Gastrocnemius medialis (tissue), 4 donors: ENCODE results near the gene SCN7A.
"Not testable (repeated sequence)": the region's sequence is repeated elsewhere in the genome, so short reads cannot be mapped to it uniquely, and the experiment has no call there.

Experiments used
- CTCF ChIP-seq, 5 experiments: fragments of 450-650 bp in 3 of 5; fragments of 200-600 bp in 2 of 5; sonication (generic) in 2 of 5; IDR thresholded peaks in 4 of 5; conservative IDR thresholded peaks in 1 of 5; 1 replicate in 4 of 5; 2 replicates in 1 of 5; pipeline ENCODE4 v1.5.1; 2016 to 2019; ENCODE audit warnings: antibody characterized with exemption in 5 of 5, mild to moderate bottlenecking in 3 of 5, moderate library complexity in 3 of 5
- POLR2A ChIP-seq, 2 donors: fragments of 450-650 bp; IDR thresholded peaks; one replicate each; pipeline ENCODE4 v1.6.1; 2017; ENCODE audit warnings: antibody characterized with exemption in 2 of 2, mild to moderate bottlenecking in 2 of 2, moderate library complexity in 2 of 2

GRCh38 chr2:166407746-166408145 lies 86.3 kb downstream of the SCN7A start:
- TF ChIP-seq CTCF (IDR thresholded peaks at IDR 0.05 in 4 of 5, conservative IDR thresholded peaks at IDR 0.05 in 1 of 5); POLR2A (IDR thresholded peaks at IDR 0.05): not testable (repeated sequence)
